SU-DHL-6 (cell line): ENCODE results near the gene KREMEN1.

Experiments
- H2AFZ ChIP-seq: fragments of 200-600 bp; sonication (generic); 2 replicates; pipeline ENCODE4 v1.6.1; 2014; ENCODE audit warnings: low read depth, mild to moderate bottlenecking, moderate library complexity, mixed read lengths, antibody characterized with exemption, low read length; ENCODE audit not compliant: severe bottlenecking
- H3F3A ChIP-seq: fragments of 200-600 bp; shearing (Covaris generic); 2 replicates; pipeline ENCODE4 v1.6.0; 2016; ENCODE audit warnings: antibody characterized with exemption, mild to moderate bottlenecking; ENCODE audit not compliant: insufficient read depth
- H3K27ac ChIP-seq: fragments of 200-600 bp; sonication (generic); 2 replicates; pipeline ENCODE4 v1.5.1; 2016; ENCODE audit warnings: low read depth, mild to moderate bottlenecking, low read length, moderate library complexity, mixed read lengths
- H3K27me3 ChIP-seq: fragments of 200-600 bp; sonication (generic), shearing (Covaris generic); 2 replicates; pipeline ENCODE4 v1.6.0; 2014; ENCODE audit warnings: mild to moderate bottlenecking, low read length
- H3K36me3 ChIP-seq: fragments of 200-600 bp; sonication (generic); 2 replicates; pipeline ENCODE4 v1.6.1; 2014; ENCODE audit warnings: mild to moderate bottlenecking, low read length, mixed read lengths
- H3K4me2 ChIP-seq: fragments of 300-600, 200-600 bp; shearing (Covaris generic), sonication (generic); 2 replicates; pipeline ENCODE4 v1.6.0; 2014; ENCODE audit warnings: low read length, low read depth, mild to moderate bottlenecking; ENCODE audit not compliant: poor library complexity, severe bottlenecking
- H3K4me3 ChIP-seq: fragments of 200-600 bp; sonication (generic); 2 replicates; pipeline ENCODE4 v1.5.1; 2014; ENCODE audit warnings: antibody characterized with exemption, low read length, mild to moderate bottlenecking, mixed read lengths; ENCODE audit not compliant: insufficient read depth, poor library complexity, severe bottlenecking
- H3K79me2 ChIP-seq: fragments of 200-600 bp; sonication (generic); 2 replicates; pipeline ENCODE4 v1.6.1; 2014; ENCODE audit warnings: mild to moderate bottlenecking, low read length, moderate library complexity; ENCODE audit not compliant: insufficient read depth
- H3K9ac ChIP-seq: fragments of 200-600 bp; sonication (generic); 2 replicates; pipeline ENCODE4 v1.7.0; 2014; ENCODE audit warnings: mild to moderate bottlenecking, low read length
- H3K9me2 ChIP-seq: fragments of 200-600 bp; sonication (generic); replicated peaks from 2 replicates; pipeline ENCODE4 v1.6.1; 2014; ENCODE audit warnings: low read length; ENCODE audit not compliant: insufficient read depth
- H3K9me3 ChIP-seq: fragments of 200-600 bp; sonication (generic); 2 replicates; pipeline ENCODE4 v1.6.1; 2014; ENCODE audit warnings: low read length, mixed read lengths; ENCODE audit not compliant: insufficient read depth
- H4K20me1 ChIP-seq: fragments of 200-600 bp; sonication (generic); 2 replicates; pipeline ENCODE4 v1.6.1; 2014; ENCODE audit warnings: low read depth, mild to moderate bottlenecking, antibody characterized with exemption, low read length, moderate library complexity, mixed read lengths
- CTCF ChIP-seq: fragments of 200-600 bp; sonication (generic); IDR thresholded peaks from one replicate; pipeline ENCODE4 v1.5.1; 2017; ENCODE audit warnings: antibody characterized with exemption, mild to moderate bottlenecking, low read length, moderate library complexity; ENCODE audit not compliant: insufficient read depth, poor library complexity, severe bottlenecking
- EZH2phosphoT487 ChIP-seq: fragments of 200-600 bp; sonication (generic), shearing (Covaris generic); conservative IDR thresholded peaks from 2 replicates; pipeline ENCODE4 v1.6.1; 2018; ENCODE audit warnings: mild to moderate bottlenecking, antibody characterized with exemption, low read length, moderate library complexity, mixed read lengths

Gene KREMEN1

GRCh38 chr22:29155966-29156365, 83.1 kb downstream of the KREMEN1 start:
- H3K36me3 ChIP-seq, result no peaks in the 10 kb centered on the region
- no peak overlapping the region for H3K4me3 ChIP-seq
- H3K27ac ChIP-seq, result no peak overlapping the region
- no peaks in the 10 kb centered on the region for H3F3A ChIP-seq
- H3K27me3 ChIP-seq, result no peaks in the 10 kb centered on the region
- H3K79me2 ChIP-seq, result no peaks in the 10 kb centered on the region
- no peak for TF ChIP-seq CTCF
- TF ChIP-seq EZH2phosphoT487, result no peak
- H3K4me2 ChIP-seq, result no peak overlapping the region
- H2AFZ ChIP-seq, result no peak overlapping the region
- H3K9me2 ChIP-seq, result no peaks in the 10 kb centered on the region
- H3K9me3 ChIP-seq, result no peaks in the 10 kb centered on the region
- H3K9ac ChIP-seq, result no peak overlapping the region
- no peaks in the 10 kb centered on the region for H4K20me1 ChIP-seq

GRCh38 chr22:29156507-29156906, 83.7 kb downstream of the KREMEN1 start:
- Histone ChIP-seq H3K9me2 (no peaks in the 10 kb centered on the region), H3F3A (no peaks in the 10 kb centered on the region), H3K79me2 (no peaks in the 10 kb centered on the region), H4K20me1 (no peaks in the 10 kb centered on the region), H3K27me3 (no peaks in the 10 kb centered on the region), H2AFZ (no peak overlapping the region), H3K4me2 (no peak overlapping the region), H3K9me3 (no peaks in the 10 kb centered on the region), H3K9ac (no peak overlapping the region), H3K4me3 (no peak overlapping the region), H3K27ac (no peak overlapping the region), H3K36me3 (no peaks in the 10 kb centered on the region)
- no peak for TF ChIP-seq CTCF
- no peak for TF ChIP-seq EZH2phosphoT487

GRCh38 chr22:29157759-29158535, 85.1 kb downstream of the KREMEN1 start:
- Histone ChIP-seq H3K27ac (no peak overlapping the region), H3K9me2 (no peaks in the 10 kb centered on the region), H3K9me3 (no peaks in the 10 kb centered on the region), H3F3A (no peaks in the 10 kb centered on the region), H3K36me3 (no peaks in the 10 kb centered on the region), H2AFZ (no peak overlapping the region), H3K79me2 (no peaks in the 10 kb centered on the region), H3K9ac (no peak overlapping the region), H3K4me2 (no peak overlapping the region), H3K27me3 (no peaks in the 10 kb centered on the region), H4K20me1 (no peaks in the 10 kb centered on the region), H3K4me3 (no peak overlapping the region)
- no peak for TF ChIP-seq CTCF
- no peak for TF ChIP-seq EZH2phosphoT487
